GM04503 (cell line): ENCODE results near the gene DNM1.
"Not testable (repeated sequence)": the region's sequence is repeated elsewhere in the genome, so short reads cannot be mapped to it uniquely, and the experiment has no call there.

Source experiments
- DNase-seq: peaks from one replicate; pipeline ENCODE4 v3.0.0-alpha.2; 2012; ENCODE audit warnings: low read depth

DNM1 gene

DNA sequence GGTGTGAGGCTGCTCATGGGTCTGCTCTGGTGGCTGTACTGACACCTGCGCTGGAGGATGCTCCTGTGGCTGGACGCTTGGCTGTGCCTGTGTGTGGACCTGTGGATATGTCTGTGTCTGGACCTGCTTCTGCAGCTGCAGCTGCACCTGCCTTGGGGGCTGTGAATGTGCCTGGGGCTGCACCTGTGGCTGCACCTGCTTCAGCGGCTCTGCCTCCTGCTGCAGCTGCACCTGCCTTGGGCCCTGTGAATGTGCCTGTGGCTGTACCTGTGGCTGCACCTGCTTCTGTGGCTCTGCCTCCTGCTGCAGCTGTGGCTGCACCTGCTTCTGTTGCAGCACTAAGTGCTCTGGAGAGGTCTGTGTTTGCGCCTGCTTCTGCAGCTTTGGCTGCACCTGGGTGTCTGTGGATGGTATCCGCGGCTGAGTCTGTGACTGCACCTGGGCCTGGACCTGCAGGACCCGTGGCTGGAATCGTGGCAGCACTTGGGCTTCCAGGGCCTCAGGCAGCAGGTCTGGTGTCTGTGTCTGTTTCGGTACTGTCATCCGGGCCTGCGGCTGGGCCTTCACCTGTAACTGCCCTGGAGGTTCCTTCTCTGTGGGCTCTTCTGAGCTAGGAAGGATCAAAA lies 24.3 kb upstream of the DNM1 start:
- DNase-seq, result no peak

GRCh38 chr9:128180001-128180400 lies 23.2 kb upstream of the DNM1 start:
- no peak for DNase-seq

GRCh38 chr9:128180447-128180846 lies 22.7 kb upstream of the DNM1 start:
- no peak for DNase-seq

DNA sequence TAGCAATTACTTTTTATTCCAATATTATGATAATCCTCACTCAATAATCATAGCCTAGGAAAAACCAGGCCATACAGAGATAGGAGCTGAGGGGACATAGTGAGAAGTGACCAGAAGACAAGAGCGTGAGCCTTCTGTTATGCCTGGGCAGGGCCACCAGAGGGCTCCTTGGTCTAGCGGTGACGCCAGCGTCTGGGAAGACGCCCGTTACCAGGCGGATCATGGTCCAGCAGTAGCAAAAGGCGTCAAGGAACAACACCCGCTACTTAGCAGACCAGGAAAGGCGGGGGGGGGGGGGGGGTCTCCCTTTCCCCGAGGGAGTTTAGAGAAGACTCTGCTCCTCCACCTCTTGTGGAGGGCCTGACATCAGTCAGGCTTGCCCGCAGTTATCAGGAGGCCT lies 21.7 kb upstream of the DNM1 start:
- DNase-seq, result not testable (repeated sequence)

- no peak for DNase-seq
These were observed 20.1 kb upstream of the DNM1 start for GRCh38 chr9:128182893-128183588.

DNA sequence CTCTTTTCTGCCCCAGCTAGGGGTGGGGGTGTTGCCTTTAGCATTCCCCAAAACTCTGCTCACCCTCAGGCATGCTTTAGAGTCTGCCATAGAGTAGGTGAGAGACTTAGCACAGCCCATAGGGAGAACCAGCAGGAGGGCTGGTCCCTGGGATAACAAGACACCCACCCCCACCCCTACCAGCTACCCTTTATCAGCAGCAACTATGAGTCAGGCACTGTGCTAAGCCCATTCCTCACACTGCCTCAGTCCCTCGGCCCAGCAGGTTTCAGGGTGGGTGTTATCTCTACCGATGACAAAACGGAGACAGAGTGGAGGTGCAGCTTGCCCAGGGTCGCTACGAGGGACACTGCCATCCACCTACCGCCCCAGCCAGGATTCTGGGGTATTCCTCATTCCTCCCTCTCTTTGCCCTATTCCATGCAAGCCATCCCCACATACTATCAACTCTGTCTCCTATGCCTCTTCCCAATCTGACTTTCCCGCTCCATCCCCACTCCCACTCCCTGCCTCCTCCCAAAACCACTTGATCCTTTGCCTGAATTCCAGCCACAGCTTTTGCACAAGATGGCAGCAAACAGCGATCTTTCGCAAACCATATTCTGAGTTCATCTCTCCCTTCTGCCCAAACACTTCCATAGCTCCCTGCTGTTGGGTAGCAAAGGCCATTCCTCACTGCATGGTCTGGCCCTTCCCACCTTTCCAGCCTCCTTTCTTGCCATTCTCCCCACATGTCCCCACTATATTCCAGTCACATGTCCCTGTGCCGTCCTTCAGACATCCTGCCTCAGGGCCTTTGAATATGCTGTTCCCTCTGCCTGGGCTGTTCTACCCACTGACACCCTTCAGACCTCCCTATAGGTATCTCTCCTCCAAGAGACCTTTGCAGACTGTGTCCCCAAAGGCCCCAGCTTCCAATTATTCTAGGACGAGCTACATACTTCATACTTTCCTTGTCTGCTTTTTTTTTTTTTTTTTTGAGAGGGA lies 16.9 kb upstream of the DNM1 start:
- DNase-seq, result no peak

DNA sequence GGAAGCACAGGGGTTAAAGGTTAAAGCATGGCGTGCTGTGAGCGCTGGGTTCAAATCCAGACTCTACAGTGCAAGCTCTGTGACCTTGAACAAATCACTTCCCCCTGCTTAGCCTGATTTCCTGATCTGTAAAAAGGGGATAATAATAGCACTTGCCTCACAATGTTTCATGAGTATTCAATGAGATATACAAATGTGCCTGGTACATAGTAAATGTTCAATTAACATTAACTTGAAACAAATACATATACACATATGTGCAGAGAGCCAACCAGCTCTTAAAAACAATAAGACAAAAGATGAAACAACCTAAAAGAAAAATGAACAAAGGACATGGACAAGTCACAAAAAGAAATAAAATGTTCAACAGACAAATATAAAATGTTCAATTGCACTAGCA lies 15.8 kb upstream of the DNM1 start:
- no peak for DNase-seq

- DNase-seq, result no peak
These were observed 15.0 kb upstream of the DNM1 start for GRCh38 chr9:128188209-128188608.

GRCh38 chr9:128190013-128190412 lies 13.2 kb upstream of the DNM1 start:
- no peak for DNase-seq

DNA sequence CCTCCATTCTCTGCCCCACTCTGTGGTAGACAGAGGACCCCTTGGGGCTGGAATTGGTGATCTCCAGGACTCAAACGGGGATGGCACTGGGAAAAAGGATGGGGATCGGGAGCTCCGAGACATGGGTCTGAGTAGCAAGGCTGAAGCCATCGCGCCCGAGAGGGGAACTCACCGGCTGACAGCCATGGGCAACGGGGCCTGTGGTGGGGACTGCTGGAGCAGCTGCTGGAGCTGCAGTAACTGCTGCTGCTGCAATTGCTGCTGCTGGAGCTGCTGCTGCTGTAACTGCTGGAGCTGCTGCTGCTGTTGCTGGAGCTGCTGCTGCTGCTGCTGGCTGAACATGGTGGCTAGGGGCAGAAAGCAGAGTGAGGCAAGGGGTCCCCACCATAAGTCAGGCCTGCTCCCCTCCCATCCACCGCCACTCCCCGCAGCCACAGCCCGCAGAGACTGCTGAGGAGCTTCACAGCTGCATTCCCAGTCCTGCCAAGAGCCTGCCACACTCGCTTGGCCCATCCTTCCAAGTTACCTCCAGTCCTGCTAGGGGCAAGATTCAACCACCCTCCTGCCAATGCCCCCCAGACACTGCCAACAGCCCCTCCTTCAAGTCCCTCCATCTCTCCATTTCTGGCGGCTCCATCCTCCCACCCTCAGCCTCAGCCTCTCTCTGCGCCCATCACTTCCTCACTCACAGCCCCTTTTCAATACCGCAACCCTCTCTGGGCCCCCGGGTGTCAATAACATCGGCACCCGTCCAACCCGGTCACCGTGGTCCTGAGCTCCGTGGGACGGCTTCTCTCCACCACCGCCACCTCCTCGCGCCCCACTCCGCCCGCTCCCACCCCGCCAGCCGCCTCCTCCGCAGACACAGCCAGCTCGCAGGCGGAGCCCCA lies 12.4 kb upstream of the DNM1 start:
- no peak for DNase-seq

DNA sequence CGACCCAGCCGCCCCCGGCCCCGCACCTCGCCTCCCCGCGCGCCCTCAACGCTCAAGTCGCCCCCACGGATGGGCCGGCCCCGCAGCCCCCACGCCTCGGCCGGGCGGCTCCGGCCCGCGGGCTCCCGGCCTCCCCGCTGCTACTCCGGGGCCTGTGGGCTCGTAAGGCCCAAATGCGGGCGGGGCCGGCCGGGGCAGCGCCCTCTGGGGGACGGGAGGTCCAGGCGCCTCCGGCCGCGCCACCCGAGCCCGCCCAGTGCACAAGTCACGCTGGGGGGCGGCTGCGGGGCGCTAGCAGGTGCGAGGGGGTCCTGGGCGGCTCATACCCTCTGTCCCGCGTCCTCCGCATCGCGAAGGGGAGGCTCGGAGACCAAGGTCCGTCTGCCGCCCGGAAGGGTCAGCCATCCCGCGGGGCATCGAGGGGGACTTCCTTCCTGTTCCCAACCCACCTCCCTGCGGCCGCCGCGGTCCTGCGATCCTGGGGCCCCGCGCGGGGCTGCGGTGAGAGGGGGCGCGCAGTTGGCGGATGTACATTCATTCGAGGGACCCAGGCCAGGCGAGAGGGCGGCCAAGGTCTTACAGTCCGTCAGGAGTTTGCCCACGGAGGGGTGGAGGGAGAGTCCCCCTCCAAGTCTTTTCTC lies 11.7 kb upstream of the DNM1 start, which contains the start of gene CIZ1:
Gene CIZ1 (minus strand): TSS at position 167 of the 641 bp plus-strand sequence. CDS start 715 bp downstream, outside the sequence.
- no peak for DNase-seq

DNA sequence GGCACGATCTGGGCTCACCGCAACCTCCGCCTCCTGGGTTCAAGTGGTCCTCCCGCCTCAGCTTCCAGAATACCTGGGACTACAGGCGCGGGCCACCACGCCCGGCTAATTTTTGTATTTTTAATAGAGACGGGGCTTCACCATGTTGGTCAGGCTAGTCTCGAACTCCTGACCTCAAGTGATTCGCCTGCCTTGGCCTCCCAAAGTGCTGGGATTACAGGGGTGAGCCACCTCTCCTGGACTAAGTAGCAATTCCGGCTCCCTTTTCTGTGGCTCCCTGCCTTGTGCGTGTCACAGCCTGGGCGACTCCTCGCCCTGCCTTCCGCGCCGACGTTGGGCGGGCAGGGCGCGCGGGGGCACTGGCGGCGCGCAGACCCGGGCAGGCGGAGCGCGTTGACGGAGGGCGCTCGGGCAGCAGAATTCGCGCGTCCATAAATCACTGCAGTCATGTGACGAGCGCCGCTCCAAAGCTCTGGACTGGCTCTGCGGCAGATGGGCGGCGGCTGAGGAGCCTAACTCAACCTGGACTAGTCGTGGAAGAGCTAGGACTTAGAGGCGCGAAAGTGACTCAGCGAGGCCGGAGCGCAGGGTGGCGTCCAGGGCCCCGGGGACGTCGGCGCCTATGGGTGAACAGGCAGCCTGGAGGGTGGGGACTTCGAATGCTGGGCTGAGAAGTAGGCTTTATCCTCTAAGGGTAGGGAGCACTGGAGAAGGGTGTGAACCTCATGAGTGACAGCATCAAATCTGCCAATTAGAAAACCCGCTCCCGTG lies 10.4 kb upstream of the DNM1 start:
- DNase-seq, result peak; percentile 73

DNA sequence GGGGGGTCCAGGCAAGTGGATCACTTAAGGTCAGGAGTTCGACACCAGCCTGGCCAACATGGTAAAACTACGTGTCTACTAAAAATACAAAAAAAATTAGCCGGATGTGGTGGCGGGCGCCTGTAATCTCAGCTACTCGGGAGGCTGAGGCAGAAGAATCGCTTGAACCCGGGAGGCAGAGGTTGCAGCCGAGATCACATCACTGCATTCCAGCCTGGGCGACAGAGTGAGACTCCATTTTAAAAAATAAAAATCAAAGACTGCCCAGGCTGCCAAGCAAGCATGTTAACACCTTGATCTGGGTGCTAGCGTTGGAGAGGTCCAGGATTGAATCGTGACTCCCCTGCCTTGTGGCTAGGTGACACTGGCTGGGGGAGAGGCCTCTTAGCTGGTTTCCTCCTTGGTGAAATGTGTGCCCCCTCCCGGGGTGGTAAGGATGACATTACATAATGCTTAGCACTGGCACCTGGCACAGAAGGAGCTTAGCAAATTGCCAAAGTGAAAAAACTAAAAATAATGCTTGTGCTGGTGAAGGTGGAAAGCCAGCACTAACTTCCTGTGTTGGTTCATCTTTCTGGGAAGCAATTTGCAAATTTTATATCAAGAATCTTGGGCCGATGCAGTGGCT lies 9.6 kb upstream of the DNM1 start:
- no peak for DNase-seq

DNA sequence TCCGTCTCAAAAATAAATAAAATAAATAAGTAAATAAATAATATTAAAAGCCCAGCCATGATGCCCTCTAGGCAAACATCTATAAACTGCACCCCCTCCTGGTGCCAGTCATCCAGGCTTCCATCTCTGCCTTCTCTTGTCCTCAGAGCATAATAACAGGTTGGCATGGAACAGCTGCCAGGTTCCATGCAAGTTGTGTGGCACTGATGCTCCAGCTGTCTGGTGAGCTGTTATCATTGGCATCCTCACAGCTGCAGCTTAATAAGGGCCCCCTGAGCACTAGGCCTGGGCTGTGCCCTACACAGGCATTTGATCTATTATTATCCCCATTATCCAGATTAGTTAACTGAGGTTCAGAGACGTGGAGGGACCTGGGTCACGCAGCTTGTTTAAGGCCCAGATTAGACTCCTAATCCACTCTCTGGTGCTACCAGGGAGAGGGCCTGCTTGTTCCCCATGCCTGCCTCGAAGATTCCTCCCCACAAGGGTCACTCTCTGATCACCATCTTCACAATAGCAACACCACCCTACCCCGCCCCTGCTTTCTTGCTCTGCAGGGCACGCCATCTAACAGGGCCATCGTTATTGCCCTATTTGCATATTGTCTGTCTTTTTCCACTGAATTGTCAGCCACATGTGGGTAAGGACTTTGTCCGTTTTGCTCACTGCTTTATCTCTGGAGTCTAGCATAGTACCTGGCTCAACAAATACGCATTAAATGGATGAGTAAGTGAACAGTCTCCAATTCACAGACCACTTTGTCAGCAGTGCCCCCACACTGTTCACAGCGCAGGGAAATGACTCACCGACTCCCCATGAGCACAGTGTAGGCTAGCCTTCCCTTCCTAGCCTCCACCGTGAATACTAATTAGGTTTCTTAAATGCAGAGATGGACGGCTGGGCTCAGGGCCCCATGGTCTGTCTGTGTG lies 1.5 kb upstream of the DNM1 start:
- no peak for DNase-seq

GRCh38 chr9:128202648-128203023 lies 543 bp upstream of the DNM1 start:
- DNase-seq, result no peak

DNA sequence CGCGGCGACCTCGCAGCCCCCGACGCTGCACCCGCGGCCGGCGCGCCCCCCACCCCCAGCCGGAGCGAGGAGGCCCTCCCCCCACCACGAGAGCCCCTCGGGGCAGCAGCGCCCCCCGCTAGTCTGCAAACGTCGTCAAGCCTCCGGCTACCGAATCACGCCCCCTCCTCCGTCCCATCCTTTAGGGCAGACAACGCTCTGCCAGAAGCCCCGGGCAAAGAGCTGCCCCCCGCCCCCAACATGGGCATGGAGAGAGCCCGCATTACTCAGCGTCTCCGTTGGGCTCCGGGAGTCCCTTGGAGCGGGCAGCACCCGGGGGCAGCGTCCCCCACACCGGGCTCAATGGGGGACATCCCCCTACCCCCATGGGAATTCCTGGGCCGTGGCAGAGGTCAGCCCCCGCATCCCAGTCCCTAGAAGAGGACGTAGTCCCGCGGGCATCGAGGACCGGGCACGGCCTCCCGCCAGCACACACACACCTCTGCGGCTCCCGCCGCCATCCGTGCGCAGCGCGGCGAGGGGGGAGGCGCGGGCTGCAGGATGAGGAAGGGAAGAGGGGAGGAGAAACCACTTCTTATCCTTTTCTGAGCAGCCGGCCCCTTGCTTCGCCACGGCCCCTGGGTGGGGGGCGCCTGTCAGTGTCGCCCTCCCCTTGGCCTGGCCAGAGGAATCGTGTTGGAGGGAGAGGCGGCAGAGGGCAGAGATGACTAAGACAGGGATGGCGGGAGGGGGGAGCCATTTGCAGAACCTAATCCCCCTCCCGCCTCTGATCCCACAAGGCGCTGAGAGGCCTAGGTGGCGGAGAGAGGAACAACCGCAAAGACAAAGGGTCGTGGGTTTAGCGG lies 750 bp downstream of the DNM1 start:
- no peak for DNase-seq

DNA sequence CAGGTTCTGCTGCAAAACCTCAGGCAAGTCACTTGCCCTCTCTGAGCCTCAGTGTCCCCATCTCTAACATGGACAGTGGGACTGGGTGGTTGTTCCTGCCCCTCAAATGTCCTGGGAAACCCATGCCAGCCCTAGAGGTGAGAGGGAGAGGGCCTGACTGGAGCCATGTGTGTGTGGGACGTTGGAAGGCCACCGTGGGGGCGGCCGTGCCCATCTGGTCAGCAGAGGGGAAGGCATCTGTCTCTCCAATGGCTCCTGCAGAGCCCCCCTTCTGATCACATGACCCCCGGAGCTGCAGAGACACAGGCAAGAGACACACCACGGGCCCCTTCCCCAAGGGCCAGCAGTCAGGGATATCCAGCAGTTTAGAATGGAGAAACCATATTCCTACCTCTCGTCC lies 1.7 kb downstream of the DNM1 start:
- no peak for DNase-seq
